ENCODE data around the gene HNRNPDL. TPM values are rescaled to one million over a fixed set of nuclear protein-coding genes. Genes with fewer than 3 reads are reported as not detected.

Gene HNRNPDL
- total RNA-seq, 2 experiments from 2014 or later = 461 to 467 TPM

- no peaks in the 10 kb centered on the region for H3K27me3 ChIP-seq (ENCODE audit: control insufficient read depth in 1 of 2, insufficient read depth in 2 of 2, low read length in 2 of 2)
- no peaks in the 10 kb centered on the region for H3K9me3 ChIP-seq (ENCODE audit: control insufficient read depth in 1 of 2, insufficient read depth in 1 of 2, low read length in 2 of 2)
- CTCF ChIA-PET = no interaction called here
- peaks cover 4% of the 10 kb centered on the region for H3K27me3 Mint-ChIP-seq
- peak overlapping the region; percentile 48 for H3K4me3 Mint-ChIP-seq
- no peak for TF ChIP-seq CTCF (IDR thresholded peaks at IDR 0.05)
- peaks cover 82% of the 10 kb centered on the region for H3K36me3 Mint-ChIP-seq (ENCODE audit: low read depth)
- H3K27ac ChIP-seq (ENCODE audit: low read depth in 1 of 2, low read length in 2 of 2) = no peak overlapping the region
- ATAC-seq (ENCODE audit: poor library complexity) (no peak), DNase-seq (no peak)
- H3K4me1 Mint-ChIP-seq (ENCODE audit: low read depth) = peaks cover 71% of the 10 kb centered on the region
- intact Hi-C loops (cut with DNase I, micrococcal nuclease) = no loop called here
- H3K9me3 Mint-ChIP-seq = no peaks in the 10 kb centered on the region
- H3K36me3 ChIP-seq (ENCODE audit: insufficient read depth, low read length) = peaks cover 63% of the 10 kb centered on the region
- H3K4me3 ChIP-seq (ENCODE audit: low read length) = no peak overlapping the region
- H3K4me1 ChIP-seq (ENCODE audit: insufficient read depth, low read length) = peaks cover 15% of the 10 kb centered on the region
- H3K27ac Mint-ChIP-seq = peak overlapping the region; percentile 19
- POLR2A ChIA-PET = no interaction called here
These were observed 4.8 kb downstream of the HNRNPDL start for GRCh38 chr4:82425478-82425877.

- peaks cover 63% of the 10 kb centered on the region for H3K36me3 ChIP-seq (ENCODE audit: insufficient read depth, low read length)
- ChIA-PET POLR2A (interaction anchor here (1.7 kb wide), 1 partner anchor 49 kb away, joined by 9 read pairs; the partner anchor contains the start of gene HNRNPD), CTCF (interaction anchor here (1.1 to 1.4 kb wide), 2 partner anchors 26 to 63 kb away, joined by 3 to 4 read pairs; no protein-coding TSS in a partner anchor)
- H3K27ac ChIP-seq (ENCODE audit: low read depth in 1 of 2, low read length in 2 of 2) = no peak overlapping the region
- Mint-ChIP-seq H3K27ac (peak overlapping the region; percentile 19), H3K4me1 (ENCODE audit: low read depth) (peaks cover 58% of the 10 kb centered on the region), H3K36me3 (ENCODE audit: low read depth) (peaks cover 64% of the 10 kb centered on the region), H3K9me3 (no peaks in the 10 kb centered on the region), H3K27me3 (no peaks in the 10 kb centered on the region), H3K4me3 (no peak overlapping the region)
- DNase-seq (no peak), ATAC-seq (ENCODE audit: poor library complexity) (no peak)
- no peak for TF ChIP-seq CTCF (IDR thresholded peaks at IDR 0.05)
- no peaks in the 10 kb centered on the region for H3K9me3 ChIP-seq (ENCODE audit: control insufficient read depth in 1 of 2, insufficient read depth in 1 of 2, low read length in 2 of 2)
- peaks cover 15% of the 10 kb centered on the region for H3K4me1 ChIP-seq (ENCODE audit: insufficient read depth, low read length)
- intact Hi-C loops (cut with DNase I, micrococcal nuclease) = no loop called here
- H3K4me3 ChIP-seq (ENCODE audit: low read length) = no peak overlapping the region
- no peaks in the 10 kb centered on the region for H3K27me3 ChIP-seq (ENCODE audit: control insufficient read depth in 1 of 2, insufficient read depth in 2 of 2, low read length in 2 of 2)
These were observed 6.8 kb downstream of the HNRNPDL start for GRCh38 chr4:82423245-82424054.

GRCh38 chr4:82422616-82423015, 7.6 kb downstream of the HNRNPDL start:
- peaks cover 56% of the 10 kb centered on the region for H3K36me3 Mint-ChIP-seq (ENCODE audit: low read depth)
- ChIA-PET POLR2A (interaction anchor here (2.5 to 3.7 kb wide), 2 partner anchors 48 to 52 kb away, joined by 5 to 18 read pairs; partner anchors contain the start of gene HNRNPD), CTCF (no interaction called here)
- H3K9me3 Mint-ChIP-seq = no peaks in the 10 kb centered on the region
- H3K27ac Mint-ChIP-seq = peak overlapping the region; percentile 24
- ATAC-seq (ENCODE audit: poor library complexity) (no peak), DNase-seq (no peak)
- Histone ChIP-seq H3K4me1 (ENCODE audit: insufficient read depth, low read length) (peaks cover 9% of the 10 kb centered on the region), H3K4me3 (ENCODE audit: low read length) (no peak overlapping the region), H3K36me3 (ENCODE audit: insufficient read depth, low read length) (peaks cover 57% of the 10 kb centered on the region), H3K27ac (ENCODE audit: low read depth in 1 of 2, low read length in 2 of 2) (no peak overlapping the region), H3K27me3 (ENCODE audit: control insufficient read depth in 1 of 2, insufficient read depth in 2 of 2, low read length in 2 of 2) (no peaks in the 10 kb centered on the region), H3K9me3 (ENCODE audit: control insufficient read depth in 1 of 2, insufficient read depth in 1 of 2, low read length in 2 of 2) (no peaks in the 10 kb centered on the region)
- no peak overlapping the region for H3K4me3 Mint-ChIP-seq
- peaks cover 7% of the 10 kb centered on the region for H3K27me3 Mint-ChIP-seq
- no peak for TF ChIP-seq CTCF (IDR thresholded peaks at IDR 0.05)
- H3K4me1 Mint-ChIP-seq (ENCODE audit: low read depth) = peaks cover 50% of the 10 kb centered on the region
- intact Hi-C loops (cut with DNase I, micrococcal nuclease) = no loop called here

Measured in CD4-positive, alpha-beta T cell (primary cell).